ENCODE results near the gene TEX14.

The TEX14 gene

GRCh38 chr17:58605470-58605869 is 86.4 kb downstream of the TEX14 start:
- no peak for DNase-seq (ENCODE audit: extremely low read depth, insufficient read length)
- no peak for TF ChIP-seq CTCF (IDR thresholded peaks at IDR 0.05; ENCODE audit: insufficient read depth, low read length, poor library complexity, severe bottlenecking)
- H3K27me3 ChIP-seq (replicated peaks; ENCODE audit: control insufficient read depth, insufficient read depth, low read length): no peaks in the 10 kb centered on the region
- no peaks in the 10 kb centered on the region for H3K36me3 ChIP-seq (ENCODE audit: control insufficient read depth, insufficient read depth, low read length)
- H3K4me3 ChIP-seq (replicated peaks; ENCODE audit: low read depth, low read length): no peak overlapping the region

- no peak for DNase-seq (ENCODE audit: extremely low read depth, insufficient read length)
- Histone ChIP-seq H3K36me3 (ENCODE audit: control insufficient read depth, insufficient read depth, low read length) (no peaks in the 10 kb centered on the region), H3K4me3 (replicated peaks; ENCODE audit: low read depth, low read length) (no peak overlapping the region), H3K27me3 (replicated peaks; ENCODE audit: control insufficient read depth, insufficient read depth, low read length) (no peaks in the 10 kb centered on the region)
- TF ChIP-seq CTCF (IDR thresholded peaks at IDR 0.05; ENCODE audit: insufficient read depth, low read length, poor library complexity, severe bottlenecking): no peak
Observed at GRCh38 chr17:58601976-58602375, 89.9 kb downstream of the TEX14 start.

GRCh38 chr17:58597371-58597770 is 94.5 kb downstream of the TEX14 start:
- TF ChIP-seq CTCF (IDR thresholded peaks at IDR 0.05; ENCODE audit: insufficient read depth, low read length, poor library complexity, severe bottlenecking): no peak
- H3K36me3 ChIP-seq (ENCODE audit: control insufficient read depth, insufficient read depth, low read length): no peaks in the 10 kb centered on the region
- H3K27me3 ChIP-seq (replicated peaks; ENCODE audit: control insufficient read depth, insufficient read depth, low read length): no peaks in the 10 kb centered on the region
- no peak for DNase-seq (ENCODE audit: extremely low read depth, insufficient read length)
- no peak overlapping the region for H3K4me3 ChIP-seq (replicated peaks; ENCODE audit: low read depth, low read length)

GRCh38 chr17:58595194-58595792 is 96.6 kb downstream of the TEX14 start:
- TF ChIP-seq CTCF (IDR thresholded peaks at IDR 0.05; ENCODE audit: insufficient read depth, low read length, poor library complexity, severe bottlenecking): peak; percentile 17
- Histone ChIP-seq H3K36me3 (ENCODE audit: control insufficient read depth, insufficient read depth, low read length) (no peaks in the 10 kb centered on the region), H3K27me3 (replicated peaks; ENCODE audit: control insufficient read depth, insufficient read depth, low read length) (no peaks in the 10 kb centered on the region), H3K4me3 (replicated peaks; ENCODE audit: low read depth, low read length) (no peak overlapping the region)
- no peak for DNase-seq (ENCODE audit: extremely low read depth, insufficient read length)

- Histone ChIP-seq H3K36me3 (ENCODE audit: control insufficient read depth, insufficient read depth, low read length) (no peaks in the 10 kb centered on the region), H3K4me3 (replicated peaks; ENCODE audit: low read depth, low read length) (no peak overlapping the region), H3K27me3 (replicated peaks; ENCODE audit: control insufficient read depth, insufficient read depth, low read length) (no peaks in the 10 kb centered on the region)
- no peak for TF ChIP-seq CTCF (IDR thresholded peaks at IDR 0.05; ENCODE audit: insufficient read depth, low read length, poor library complexity, severe bottlenecking)
- DNase-seq (ENCODE audit: extremely low read depth, insufficient read length): no peak
Observed at GRCh38 chr17:58593123-58593522, 98.7 kb downstream of the TEX14 start.

- Histone ChIP-seq H3K4me3 (replicated peaks; ENCODE audit: low read depth, low read length) (no peak overlapping the region), H3K27me3 (replicated peaks; ENCODE audit: control insufficient read depth, insufficient read depth, low read length) (no peaks in the 10 kb centered on the region), H3K36me3 (ENCODE audit: control insufficient read depth, insufficient read depth, low read length) (no peaks in the 10 kb centered on the region)
- DNase-seq (ENCODE audit: extremely low read depth, insufficient read length): no peak
- TF ChIP-seq CTCF (IDR thresholded peaks at IDR 0.05; ENCODE audit: insufficient read depth, low read length, poor library complexity, severe bottlenecking): no peak
Observed at GRCh38 chr17:58591455-58591854, 100.4 kb downstream of the TEX14 start.
